MM.1S (cell line): ENCODE results near the gene VEPH1.
A peak's percentile ranks its signal among the peaks of the same experiment; 100 is the strongest.

ENCODE experiments used
- DNase-seq: peaks from one replicate; pipeline ENCODE4 v3.0.0-alpha.2; 2015
- H2AFZ ChIP-seq: fragments of 300-600 bp; sonication (generic); 2 replicates; pipeline ENCODE4 v1.6.0; 2016; ENCODE audit warnings: antibody characterized with exemption, low read length
- H3F3A ChIP-seq: fragments of 300-600 bp; sonication (generic); 2 replicates; pipeline ENCODE4 v1.6.1; 2016; ENCODE audit warnings: mild to moderate bottlenecking, antibody characterized with exemption, low read length, moderate library complexity, mixed read lengths; ENCODE audit not compliant: insufficient read depth
- H3K27ac ChIP-seq: fragments of 300-600 bp; sonication (generic); 2 replicates; pipeline ENCODE4 v1.5.1; 2016; ENCODE audit warnings: mild to moderate bottlenecking, low read length
- H3K27me3 ChIP-seq: fragments of 300-600 bp; sonication (generic); replicated peaks from 2 replicates; pipeline ENCODE4 v1.6.0; 2016; ENCODE audit warnings: low read length; ENCODE audit not compliant: insufficient read depth
- H3K36me3 ChIP-seq: fragments of 300-600 bp; sonication (generic); replicated peaks from 2 replicates; pipeline ENCODE4 v1.6.1; 2016; ENCODE audit warnings: mild to moderate bottlenecking, low read length, mixed read lengths; ENCODE audit not compliant: insufficient read depth
- H3K4me1 ChIP-seq: fragments of 300-600 bp; sonication (generic); 2 replicates; pipeline ENCODE4 v1.6.1; 2016; ENCODE audit warnings: low read length, mixed read lengths
- H3K4me2 ChIP-seq: fragments of 300-600 bp; sonication (generic); 2 replicates; pipeline ENCODE4 v1.6.0; 2016; ENCODE audit warnings: low read depth, low read length
- H3K4me3 ChIP-seq: fragments of 300-600 bp; sonication (generic); 2 replicates; pipeline ENCODE4 v1.5.1; 2016; ENCODE audit warnings: low read length, mixed read lengths
- H3K79me2 ChIP-seq: fragments of 300-600 bp; sonication (generic); 2 replicates; pipeline ENCODE4 v1.6.1; 2016; ENCODE audit warnings: mixed run types, low read length, mixed read lengths
- H3K9ac ChIP-seq: fragments of 300-600 bp; sonication (generic); 2 replicates; pipeline ENCODE4 v1.6.1; 2016; ENCODE audit warnings: low read length, mixed read lengths
- H3K9me2 ChIP-seq: fragments of 300-600 bp; sonication (generic); replicated peaks from 2 replicates; pipeline ENCODE4 v1.6.1; 2016; ENCODE audit warnings: mild to moderate bottlenecking, low read length, mixed read lengths; ENCODE audit not compliant: insufficient read depth
- H3K9me3 ChIP-seq: fragments of 300-600 bp; sonication (generic); replicated peaks from 2 replicates; pipeline ENCODE4 v1.6.1; 2016; ENCODE audit warnings: mild to moderate bottlenecking, low read length, mixed read lengths; ENCODE audit not compliant: insufficient read depth
- H4K20me1 ChIP-seq: fragments of 300-600 bp; sonication (generic); 2 replicates; pipeline ENCODE4 v1.6.1; 2016; ENCODE audit warnings: mild to moderate bottlenecking, low read length, moderate library complexity, mixed read lengths; ENCODE audit not compliant: insufficient read depth
- EZH2 ChIP-seq: fragments of 300-600 bp; sonication (generic); optimal IDR thresholded peaks from 2 replicates; pipeline ENCODE3; 2017; ENCODE audit warnings: low read depth, mild to moderate bottlenecking, antibody characterized with exemption, low read length, mixed read lengths
- EZH2phosphoT487 ChIP-seq: fragments of 300-600 bp; sonication (generic); IDR thresholded peaks from 2 replicates; pipeline ENCODE4 v1.6.1; 2018; ENCODE audit warnings: antibody characterized with exemption, low read length
- TF ChIP-seq, protein P1 (sequence below): fragments of 300-600 bp; sonication (generic); IDR thresholded peaks from 2 replicates; pipeline ENCODE4 v1.5.1; 2016; ENCODE audit warnings: antibody characterized with exemption, low read length, mixed read lengths

Gene VEPH1

GRCh38 chr3:157508461-157508860 lies 5.2 kb upstream of the VEPH1 start:
- no peak overlapping the region for H3K9ac ChIP-seq
- no peak for DNase-seq

DNA sequence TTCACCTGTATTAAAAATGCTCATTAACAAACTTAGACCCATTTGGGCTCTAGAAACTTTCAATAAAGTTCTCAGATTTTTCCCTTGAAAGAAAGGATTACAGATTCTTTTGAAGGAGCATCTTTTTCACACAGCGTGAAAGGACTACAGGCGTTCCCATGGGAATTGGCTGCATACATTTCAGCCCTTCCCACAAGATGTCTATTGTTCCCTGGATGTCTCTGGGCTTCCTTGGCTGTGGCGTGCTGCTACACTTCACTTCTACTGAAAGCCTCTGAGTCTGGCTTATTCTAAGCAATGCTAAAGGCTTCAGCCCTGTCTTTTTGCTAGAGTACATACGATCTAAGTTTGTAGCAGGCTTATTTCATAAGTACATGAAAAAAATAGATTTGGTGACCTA lies 1.4 kb downstream of the VEPH1 start:
- Histone ChIP-seq H3K79me2 (no peaks in the 10 kb centered on the region), H3K9me3 (no peaks in the 10 kb centered on the region), H3K4me2 (no peak overlapping the region), H3K27ac (no peak overlapping the region), H3K4me1 (peaks cover 11% of the 10 kb centered on the region), H3K4me3 (no peak overlapping the region), H3K27me3 (no peaks in the 10 kb centered on the region), H2AFZ (no peak overlapping the region), H3F3A (0 out of 2 replicates have a peak, but pooled peaks cover 4% of the 10 kb centered on the region), H3K9ac (no peak overlapping the region), H3K9me2 (no peaks in the 10 kb centered on the region), H3K36me3 (no peaks in the 10 kb centered on the region), H4K20me1 (no peaks in the 10 kb centered on the region)
- DNase-seq = no peak
- TF ChIP-seq EZH2 (no peak), EZH2phosphoT487 (no peak)
- TF ChIP-seq, protein P1, sequence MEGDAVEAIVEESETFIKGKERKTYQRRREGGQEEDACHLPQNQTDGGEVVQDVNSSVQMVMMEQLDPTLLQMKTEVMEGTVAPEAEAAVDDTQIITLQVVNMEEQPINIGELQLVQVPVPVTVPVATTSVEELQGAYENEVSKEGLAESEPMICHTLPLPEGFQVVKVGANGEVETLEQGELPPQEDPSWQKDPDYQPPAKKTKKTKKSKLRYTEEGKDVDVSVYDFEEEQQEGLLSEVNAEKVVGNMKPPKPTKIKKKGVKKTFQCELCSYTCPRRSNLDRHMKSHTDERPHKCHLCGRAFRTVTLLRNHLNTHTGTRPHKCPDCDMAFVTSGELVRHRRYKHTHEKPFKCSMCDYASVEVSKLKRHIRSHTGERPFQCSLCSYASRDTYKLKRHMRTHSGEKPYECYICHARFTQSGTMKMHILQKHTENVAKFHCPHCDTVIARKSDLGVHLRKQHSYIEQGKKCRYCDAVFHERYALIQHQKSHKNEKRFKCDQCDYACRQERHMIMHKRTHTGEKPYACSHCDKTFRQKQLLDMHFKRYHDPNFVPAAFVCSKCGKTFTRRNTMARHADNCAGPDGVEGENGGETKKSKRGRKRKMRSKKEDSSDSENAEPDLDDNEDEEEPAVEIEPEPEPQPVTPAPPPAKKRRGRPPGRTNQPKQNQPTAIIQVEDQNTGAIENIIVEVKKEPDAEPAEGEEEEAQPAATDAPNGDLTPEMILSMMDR = no peak

More at GRCh38 chr3:157508461-157508860, 5.2 kb upstream of the VEPH1 start:
- H3K36me3 ChIP-seq = no peaks in the 10 kb centered on the region
- no peaks in the 10 kb centered on the region for H3F3A ChIP-seq
- no peaks in the 10 kb centered on the region for H4K20me1 ChIP-seq
- H3K4me1 ChIP-seq = no peaks in the 10 kb centered on the region
- H3K27ac ChIP-seq = no peak overlapping the region
- TF ChIP-seq, protein P1 = no peak
- TF ChIP-seq EZH2 = no peak
- TF ChIP-seq EZH2phosphoT487 = no peak
- no peak overlapping the region for H2AFZ ChIP-seq
- no peak overlapping the region for H3K4me2 ChIP-seq
- no peaks in the 10 kb centered on the region for H3K27me3 ChIP-seq
- H3K9me3 ChIP-seq = no peaks in the 10 kb centered on the region
- no peaks in the 10 kb centered on the region for H3K9me2 ChIP-seq
- H3K79me2 ChIP-seq = no peaks in the 10 kb centered on the region
- H3K4me3 ChIP-seq = no peak overlapping the region

DNA sequence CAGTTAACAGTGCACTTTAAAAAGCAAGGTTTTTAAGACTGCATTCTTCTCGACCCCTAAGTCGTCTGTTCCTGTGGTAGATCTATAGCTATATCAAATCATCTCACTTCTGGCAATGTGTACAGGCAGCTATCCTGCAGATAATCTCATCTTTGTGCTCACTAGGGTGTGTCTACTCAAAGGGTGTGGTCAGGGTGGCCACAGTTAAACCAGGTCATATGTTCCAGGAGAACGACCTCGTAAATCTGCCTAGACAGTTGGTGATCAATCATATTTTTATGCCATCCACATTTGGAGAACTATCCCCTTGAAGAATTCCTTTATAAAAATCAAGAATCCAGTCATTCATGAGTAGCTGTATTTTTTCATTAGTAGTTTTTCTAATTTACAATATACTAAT lies 3.0 kb downstream of the VEPH1 start:
- Histone ChIP-seq H3K27ac (no peak overlapping the region), H3K9ac (no peak overlapping the region), H3K9me3 (no peaks in the 10 kb centered on the region), H2AFZ (peak overlapping the region; percentile 53), H3K79me2 (no peaks in the 10 kb centered on the region), H3K4me1 (peaks cover 11% of the 10 kb centered on the region), H3K27me3 (no peaks in the 10 kb centered on the region), H3K4me2 (peak overlapping the region; percentile 48), H3K9me2 (no peaks in the 10 kb centered on the region), H3F3A (0 out of 2 replicates have a peak, but pooled peaks cover 4% of the 10 kb centered on the region), H4K20me1 (no peaks in the 10 kb centered on the region), H3K36me3 (no peaks in the 10 kb centered on the region), H3K4me3 (peak overlapping the region; percentile 66; the same call in 1 of the 2 replicates)
- no peak for TF ChIP-seq EZH2
- no peak for TF ChIP-seq EZH2phosphoT487
- TF ChIP-seq, protein P1 = no peak
- no peak for DNase-seq
